ENCODE measurements around the gene HOXA10.

Gene HOXA10

DNA sequence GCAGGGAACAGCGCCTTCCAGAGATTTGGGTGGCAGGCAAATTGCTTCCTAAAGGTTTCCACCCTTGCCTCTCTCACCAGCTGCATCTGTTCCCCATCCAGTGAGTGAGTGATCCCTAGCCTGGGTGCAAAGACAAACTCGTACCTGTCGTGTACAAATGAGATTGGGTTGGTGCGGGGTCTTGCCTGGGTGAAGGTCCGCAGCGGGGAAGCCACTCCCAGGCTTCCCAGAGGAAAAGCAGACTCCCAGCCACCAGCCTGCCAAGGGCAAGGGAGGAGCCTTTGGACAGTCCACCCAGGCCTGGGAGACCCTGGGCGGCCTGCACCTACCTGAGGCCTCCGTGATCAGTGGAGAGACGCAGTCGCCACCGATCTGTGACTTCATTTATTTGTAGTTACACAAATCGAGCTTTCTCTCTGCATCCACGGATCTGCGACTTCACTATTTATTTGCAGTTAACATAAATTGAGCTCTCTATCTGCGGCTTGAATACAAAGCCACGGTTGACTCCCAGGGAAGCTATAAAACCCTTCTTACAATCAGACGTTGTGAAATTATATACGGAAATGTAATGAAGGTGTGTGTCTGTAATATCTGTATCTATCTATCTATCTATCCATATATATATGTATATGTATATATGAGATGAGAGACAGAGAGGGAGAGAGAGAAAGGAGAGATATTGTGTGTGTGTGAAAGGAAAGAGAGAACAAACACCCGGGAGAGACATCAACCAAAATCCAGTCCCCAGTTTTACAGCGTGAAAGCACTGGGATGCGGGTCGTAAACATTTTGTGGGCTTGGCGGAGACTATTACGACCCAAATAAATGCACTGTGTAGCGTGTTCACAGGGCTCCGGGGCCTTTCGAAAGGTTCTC lies 14.6 kb downstream of the HOXA10 start:
- in situ Hi-C loops (cut with MboI; ENCODE audit: low sequenced_read_pairs) = no loop called here

DNA sequence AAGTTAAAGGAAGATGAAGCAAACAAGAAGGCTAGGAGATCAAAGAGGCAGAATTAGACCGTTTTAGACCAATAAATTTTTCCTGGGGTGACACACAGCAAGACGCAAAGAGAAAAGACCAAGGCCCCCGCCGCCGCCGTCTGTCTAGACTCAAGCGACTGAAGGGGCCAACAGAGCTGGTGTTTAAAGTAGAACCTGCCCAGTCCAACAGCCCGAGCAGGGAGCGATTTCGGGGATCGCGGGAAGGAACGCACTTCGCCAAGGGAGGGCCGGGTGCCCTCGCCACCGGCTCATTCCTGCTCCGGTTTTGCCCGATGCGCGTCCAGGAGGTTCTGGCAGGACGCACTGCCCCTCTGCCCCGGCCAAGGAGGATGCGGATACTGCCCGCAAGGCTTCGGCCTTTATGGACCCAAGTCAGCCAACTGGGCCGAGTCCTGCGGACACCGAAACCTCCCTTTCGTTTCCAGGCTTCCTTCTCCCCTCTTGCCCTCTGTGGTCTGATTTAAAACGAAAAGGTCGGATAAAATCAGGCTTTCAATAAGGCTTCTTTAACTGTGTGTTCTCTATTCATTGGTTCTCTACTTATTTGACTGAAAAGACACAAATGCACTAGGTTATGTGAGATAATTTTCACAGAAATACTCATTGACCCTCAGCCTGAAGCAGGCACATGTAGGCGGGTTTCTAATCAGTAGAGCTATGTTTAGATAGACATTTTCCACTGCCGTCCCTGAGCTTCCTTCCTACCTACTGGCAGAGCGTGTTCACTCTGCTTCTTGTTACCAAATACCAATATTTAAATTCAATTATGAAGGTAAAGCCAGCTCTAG lies 15.5 kb downstream of the HOXA10 start:
- in situ Hi-C loops (cut with MboI; ENCODE audit: low sequenced_read_pairs) = no loop called here

DNA sequence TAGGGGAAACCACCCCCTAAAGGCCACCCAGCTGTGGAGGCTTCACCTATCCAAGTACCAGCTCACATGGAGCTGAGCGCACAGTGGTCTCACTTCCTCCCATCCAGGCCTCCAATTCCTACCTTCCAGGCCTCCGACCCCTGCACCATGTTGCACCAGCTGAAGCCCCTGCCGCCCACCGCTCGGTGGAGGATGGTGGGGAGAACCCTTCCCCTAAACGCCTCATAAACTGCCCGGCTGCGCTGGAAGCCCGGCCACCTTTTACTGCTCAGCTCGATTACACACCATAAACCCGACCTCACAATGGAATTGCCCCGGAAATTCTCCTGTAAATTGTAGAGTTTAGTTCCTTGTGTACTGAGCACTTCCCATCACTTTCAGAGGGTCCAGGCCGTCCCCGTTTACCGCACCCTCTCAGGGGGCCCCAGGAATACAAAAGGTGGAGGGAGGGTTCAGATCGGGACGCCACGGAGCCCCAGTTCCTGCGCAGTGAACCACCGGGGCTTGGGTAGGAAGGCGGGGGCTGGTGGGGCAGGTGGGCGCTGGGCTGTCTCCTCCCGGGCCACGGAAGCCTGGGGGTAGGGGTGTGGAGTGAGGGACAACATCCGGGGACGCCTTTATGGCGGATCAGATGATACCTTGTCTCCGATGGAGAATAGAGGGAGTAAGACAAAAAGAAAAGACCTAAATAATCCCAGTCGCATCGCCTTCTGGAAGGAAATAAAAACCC lies 16.3 kb downstream of the HOXA10 start:
- in situ Hi-C loops (cut with MboI; ENCODE audit: low sequenced_read_pairs) = no loop called here

DNA sequence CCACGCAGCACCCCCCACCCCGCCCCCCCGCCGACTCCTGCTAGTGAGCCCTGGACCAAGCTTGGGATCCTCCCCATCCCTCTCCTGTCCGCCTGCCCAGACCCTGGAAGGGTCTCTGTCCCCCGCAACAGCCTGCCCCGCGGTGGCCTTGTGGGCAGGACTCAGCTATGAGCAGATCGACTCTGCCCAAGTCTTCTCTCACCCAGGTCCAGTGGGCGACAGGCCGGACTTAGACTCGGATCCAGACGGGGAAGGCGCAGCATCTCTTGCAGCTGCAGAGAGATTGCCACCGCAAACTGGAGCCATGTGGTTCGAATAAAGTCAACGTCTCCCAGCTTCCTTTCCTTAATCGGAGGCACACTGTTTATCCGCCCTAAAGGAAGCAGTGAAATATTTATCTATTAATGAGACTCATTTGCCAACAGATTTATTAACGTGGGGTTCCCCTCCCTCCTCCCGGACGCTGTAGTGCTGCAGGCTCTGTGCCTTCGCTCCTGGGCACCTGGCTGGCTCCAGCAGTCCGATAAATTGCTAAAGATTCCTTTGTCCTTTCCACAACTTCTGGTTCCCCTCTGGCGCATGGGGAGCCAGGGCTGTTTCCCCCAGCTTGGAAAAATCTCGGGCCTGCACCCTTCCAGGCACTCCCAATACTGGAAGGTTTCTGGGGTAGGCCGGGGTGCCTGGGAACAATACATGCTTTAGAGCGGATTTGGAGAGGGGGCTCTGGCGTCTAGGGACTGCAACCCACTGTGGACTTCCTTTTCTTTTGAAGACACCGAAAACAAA lies 17.0 kb downstream of the HOXA10 start:
- in situ Hi-C loops (cut with MboI; ENCODE audit: low sequenced_read_pairs) = no loop called here

DNA sequence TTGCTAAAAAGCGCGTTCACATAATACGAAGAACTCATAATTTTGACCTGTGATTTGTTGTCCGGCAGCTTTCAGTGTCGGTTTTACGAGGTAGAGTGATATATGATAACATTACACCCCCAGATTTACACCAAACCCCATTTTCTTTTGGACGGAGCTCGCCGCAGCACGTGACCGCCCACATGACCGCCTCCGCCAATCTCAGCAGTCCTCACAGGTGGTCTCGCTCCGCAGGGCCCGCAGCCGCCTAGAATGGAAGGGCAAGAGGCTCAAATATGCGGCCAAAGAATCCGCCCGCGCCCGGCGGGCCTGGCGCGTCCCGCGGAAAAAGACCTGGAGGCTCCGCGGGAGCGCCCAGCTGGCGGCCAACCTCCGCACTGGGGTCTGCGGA lies 17.6 kb downstream of the HOXA10 start, which contains the start of gene HOXA7:
HOXA7 (minus strand) TSS at position 168 of the 391 bp plus-strand sequence; CDS start at position 38, 130 bp downstream.
- in situ Hi-C loops (cut with MboI; ENCODE audit: low sequenced_read_pairs) = no loop called here

DNA sequence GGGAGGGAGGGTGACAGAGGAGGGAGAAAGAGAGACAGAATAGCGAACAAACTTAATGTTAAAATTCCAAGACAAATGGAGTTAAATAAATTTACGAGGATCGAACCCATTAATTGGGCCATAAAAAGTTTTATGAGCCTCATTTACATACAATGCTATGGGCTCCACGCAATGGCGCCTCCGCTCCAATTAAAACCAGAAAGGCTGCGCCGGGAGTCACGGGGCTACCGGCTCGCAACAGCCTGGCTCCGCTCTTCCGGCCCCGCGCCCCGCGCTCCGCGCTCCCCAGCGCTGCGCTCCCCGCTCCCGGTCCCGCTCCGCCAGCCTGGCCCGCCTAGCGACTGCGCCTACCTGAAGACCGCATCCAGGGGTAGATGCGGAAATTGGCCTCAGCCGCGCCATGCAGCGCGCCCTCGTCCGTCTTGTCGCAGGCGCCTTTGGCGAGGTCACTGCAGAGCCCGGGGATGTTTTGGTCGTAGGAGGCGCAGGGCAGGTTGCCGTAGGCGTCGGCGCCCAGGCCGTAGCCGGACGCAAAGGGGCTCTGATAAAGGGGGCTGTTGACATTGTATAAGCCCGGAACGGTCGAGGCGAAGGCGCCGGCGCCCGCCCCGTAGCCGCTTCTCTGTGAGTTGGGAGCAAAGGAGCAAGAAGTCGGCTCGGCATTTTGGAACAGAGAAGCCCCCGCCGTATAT lies 18.2 kb downstream of the HOXA10 start:
- in situ Hi-C loops (cut with MboI; ENCODE audit: low sequenced_read_pairs) = no loop called here

DNA sequence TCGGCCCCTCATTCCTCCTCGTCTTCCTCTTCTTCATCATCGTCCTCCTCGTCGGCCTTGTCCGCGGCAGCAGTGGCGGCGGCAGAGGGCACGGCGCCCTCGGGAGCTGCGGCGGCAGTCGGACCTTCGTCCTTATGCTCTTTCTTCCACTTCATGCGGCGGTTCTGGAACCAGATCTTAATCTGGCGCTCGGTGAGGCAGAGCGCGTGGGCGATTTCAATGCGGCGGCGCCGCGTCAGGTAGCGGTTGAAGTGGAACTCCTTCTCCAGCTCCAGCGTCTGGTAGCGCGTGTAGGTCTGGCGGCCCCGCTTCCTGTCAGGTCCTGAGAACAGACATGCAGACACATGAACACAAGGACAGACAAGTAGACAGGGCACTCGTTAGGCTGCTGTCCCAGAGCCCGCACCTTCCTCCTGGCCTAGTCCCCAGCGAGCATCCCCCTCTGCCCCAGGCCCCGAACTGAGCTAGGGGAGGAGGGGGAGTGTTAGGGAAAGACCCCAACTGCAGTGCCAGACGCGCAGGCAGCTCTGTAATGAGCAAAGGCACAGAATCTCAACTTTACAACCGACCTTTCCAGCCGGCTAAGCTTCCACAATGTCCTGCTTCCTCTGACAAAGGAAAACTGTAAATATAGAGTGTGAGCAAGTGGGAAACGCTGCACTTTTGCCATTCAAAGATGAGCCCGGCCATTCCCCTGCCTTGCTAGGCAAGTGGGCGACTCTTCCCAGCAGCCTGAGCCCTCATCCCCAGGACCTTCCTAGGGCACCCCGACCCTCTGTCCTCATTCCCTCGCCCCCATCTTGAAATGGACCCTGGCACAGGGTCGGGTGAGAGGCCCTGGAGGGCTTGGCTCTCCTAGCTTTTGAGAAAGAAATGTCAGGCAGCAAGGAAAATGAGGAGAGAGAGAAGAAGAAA lies 19.0 kb downstream of the HOXA10 start:
- in situ Hi-C loops (cut with MboI; ENCODE audit: low sequenced_read_pairs) = no loop called here

DNA sequence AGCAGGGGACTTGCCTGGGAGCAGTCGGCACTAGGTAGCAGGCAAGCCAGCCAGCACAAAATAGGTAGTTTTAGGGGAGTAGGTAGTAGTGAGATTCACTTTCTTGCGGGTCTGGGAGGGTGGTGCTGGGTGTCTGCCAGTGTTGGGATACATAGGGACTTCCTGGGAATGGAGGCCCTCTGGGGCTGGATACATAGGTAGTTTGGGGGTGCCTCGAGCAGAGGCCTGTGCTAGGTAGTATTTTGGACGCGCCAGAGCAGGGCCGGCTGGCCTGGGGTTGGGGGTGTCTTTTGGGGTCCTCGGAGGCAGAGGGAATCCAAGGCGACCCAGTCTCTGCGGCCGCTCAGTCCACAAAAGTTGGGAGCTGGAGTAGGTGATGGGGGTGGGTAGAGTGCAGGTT lies 19.8 kb downstream of the HOXA10 start:
- in situ Hi-C loops (cut with MboI; ENCODE audit: low sequenced_read_pairs) = no loop called here

DNA sequence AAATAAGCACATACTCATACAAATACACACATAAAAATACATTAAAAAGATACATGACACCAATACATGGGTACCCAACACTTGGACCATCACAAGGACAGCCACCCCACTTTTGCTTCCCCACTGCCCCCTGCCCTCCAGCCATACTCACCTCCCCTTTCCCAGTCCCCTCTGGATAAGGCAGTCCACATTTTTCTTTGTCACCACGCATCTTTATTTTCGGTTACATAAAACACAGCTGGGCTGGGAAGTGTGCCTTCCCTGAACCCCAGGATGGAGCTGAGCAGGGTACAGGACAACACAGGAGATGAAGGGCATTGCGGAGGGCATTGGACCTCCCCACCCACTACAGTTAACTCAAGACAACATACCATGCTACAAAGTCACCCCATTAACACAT lies 20.6 kb downstream of the HOXA10 start:
- in situ Hi-C loops (cut with MboI; ENCODE audit: low sequenced_read_pairs) = no loop called here

DNA sequence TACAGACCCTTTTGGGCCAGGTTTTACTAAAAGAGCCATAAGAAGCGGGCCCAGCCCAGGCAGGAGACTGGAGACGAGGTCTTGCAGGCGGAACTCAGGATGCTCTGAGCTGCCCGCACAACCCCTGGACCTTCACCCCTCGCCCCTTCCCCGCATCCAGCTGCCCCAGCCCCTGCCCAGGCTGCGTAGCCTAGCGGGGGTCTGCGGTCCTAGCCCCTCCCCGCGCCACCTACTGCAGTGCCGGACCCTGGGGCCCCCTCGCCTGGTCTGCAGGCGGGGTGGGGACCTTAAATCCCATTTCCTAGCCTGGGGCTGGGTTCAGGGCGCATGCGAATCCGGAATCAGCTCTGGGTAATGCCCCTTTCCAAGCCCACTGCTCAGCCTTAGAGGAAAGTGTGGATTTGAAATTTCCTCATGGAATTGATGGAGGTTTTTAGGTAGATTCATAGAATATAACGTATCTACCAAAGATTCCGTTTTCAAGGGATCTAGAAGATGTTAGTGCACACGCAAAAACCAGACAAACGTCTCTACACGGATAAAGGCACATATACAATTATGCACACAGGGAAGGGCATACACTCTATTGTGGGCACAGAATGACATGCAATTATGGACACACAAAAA lies 21.2 kb downstream of the HOXA10 start:
- in situ Hi-C loops (cut with MboI; ENCODE audit: low sequenced_read_pairs) = no loop called here

DNA sequence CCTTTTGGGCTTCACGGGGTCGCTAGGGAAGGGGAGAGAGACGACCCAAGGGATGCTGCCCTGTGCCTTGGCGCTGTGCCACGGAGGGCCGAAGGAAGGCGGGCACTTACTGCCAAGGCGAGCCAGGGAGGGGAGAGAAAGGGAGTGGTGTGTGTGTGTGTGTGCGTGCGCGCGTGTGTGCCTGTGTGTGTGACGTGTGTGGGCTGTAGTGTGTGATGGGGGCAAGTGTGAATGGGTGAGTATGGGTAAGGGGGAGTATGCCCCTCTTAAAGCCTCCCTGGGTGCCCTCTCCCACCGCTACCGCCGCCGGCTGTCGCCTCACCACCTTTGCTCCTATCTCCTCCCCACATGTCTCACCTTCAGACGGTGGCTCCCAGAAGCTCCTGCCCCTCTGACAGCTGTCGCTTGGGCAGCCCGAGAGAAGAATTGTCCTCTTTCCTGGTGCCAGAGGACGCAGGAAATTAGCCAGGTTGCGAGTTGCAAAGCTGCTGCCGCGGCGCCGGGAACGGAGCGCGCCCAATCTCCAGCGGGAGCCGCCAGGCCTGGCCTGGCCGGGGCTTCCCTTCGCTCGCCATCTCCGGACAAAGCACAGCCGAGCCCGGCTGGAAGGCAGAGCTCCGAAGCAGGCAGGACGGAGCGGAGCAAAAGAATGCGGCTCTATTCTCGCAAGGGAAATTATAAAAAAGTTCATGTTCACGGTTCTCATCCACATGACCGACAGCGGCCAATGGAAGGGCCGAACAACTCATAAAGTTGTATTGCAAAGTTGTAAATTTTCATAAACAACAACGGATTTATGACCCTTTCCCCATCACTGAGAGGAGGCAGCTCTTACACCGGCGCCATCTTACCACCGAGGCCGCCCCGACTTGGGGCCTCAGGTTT lies 21.9 kb downstream of the HOXA10 start, which contains the start of gene HOXA3:
HOXA3 (minus strand) TSS at position 653 of the 885 bp plus-strand sequence. CDS start 41,943 bp downstream, outside the sequence.
- in situ Hi-C loops (cut with MboI; ENCODE audit: low sequenced_read_pairs) = no loop called here

DNA sequence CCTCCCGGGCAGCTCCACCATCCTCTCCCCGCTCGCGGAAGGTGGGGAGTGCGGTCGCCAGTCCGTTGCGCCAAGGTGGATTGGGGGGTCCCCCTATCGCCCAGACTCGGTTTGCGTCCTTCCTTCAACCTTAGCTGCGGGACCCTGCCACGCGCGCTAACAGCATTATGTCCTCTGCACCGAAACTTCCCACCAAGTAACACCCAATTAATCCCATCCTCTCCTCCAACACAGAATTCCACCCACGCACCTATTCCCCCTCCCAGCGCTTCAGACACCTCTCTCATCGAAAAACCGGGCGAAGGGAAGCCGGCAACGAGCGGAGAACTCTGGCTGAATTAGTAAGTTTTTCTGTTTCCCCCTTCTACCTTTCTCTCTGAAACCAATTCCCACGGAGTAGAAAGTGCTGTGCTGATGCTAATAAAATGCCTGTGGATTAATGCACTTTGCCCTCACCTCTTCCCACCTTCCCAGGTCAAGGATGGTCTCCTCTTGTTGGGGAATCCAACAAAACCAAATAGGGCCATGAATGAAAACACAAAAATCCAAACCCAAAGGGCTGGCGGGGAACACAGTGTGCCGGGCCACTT lies 22.7 kb downstream of the HOXA10 start:
- in situ Hi-C loops (cut with MboI; ENCODE audit: low sequenced_read_pairs) = no loop called here

DNA sequence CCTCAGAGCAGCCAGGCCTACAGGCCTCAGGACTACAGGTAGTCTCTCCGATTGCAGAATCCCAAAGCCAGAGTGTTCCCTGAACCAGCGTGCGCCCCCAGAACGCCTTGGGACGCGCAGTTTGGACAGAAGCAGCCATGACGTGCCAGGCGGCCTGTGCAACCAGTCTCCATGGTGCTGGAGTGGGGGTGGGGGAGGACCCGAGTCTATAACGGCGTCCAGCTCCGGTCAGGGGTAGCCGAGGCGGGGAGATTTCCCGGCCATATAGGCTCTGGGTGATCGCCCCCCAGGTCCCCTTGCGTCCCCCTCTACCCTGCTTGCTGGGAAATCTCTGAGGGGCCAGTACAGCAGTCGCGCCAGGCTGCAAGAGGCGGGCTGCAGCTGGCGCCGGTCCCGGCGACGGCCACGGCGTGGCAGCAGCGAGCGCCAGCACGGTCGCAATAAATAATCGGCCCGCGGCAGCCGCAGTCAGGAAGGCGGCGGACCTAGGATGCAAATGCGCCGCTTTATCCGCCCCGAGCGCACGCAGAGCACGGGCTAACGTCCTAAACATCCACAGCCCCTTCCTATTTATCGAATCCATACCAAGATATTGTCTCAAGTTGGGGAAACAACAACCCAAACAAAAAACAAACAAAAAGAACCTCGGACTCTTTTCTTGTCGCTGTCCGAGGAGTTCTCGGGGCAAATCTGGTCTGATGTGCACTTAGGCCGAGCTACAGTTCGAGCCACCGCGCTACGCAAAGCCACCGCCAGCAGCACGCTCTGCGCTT lies 23.4 kb downstream of the HOXA10 start:
- in situ Hi-C loops (cut with MboI; ENCODE audit: low sequenced_read_pairs) = no loop called here

DNA sequence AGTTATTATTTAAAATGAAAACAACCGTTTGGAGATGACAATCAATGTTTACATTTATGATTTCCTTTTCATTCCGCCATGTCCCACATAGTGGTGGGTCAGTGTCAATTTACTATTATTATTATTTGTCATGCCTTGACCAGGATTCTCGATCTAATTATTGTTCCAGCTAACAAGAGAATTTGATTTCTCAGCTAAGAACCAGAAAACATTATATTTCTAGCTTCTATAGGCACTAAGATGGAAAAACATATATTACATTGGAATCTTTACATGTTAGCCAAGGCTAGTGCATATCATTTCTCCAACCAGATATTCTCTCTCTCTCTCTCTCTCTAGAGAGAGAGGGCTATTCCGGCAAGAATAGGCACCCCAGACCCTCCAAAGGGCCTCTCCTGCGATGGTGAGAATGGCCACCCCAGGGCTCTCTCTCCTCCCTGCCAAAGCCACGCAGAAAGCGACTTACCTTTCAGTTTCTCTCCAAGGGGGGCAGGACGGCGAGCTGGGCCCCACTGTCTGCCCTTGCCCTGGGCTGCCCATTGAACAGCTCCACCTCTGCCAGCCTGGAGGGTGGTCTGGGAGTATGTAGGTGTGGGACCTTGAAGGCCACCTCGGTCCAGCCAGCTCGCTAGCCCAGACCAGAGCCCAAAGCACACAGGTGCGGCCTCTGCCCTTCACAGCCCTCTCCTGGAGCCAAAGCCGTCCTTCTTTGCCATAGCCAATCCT lies 24.1 kb downstream of the HOXA10 start:
- in situ Hi-C loops (cut with MboI; ENCODE audit: low sequenced_read_pairs) = loop anchor here (10.0 kb wide), 1 partner anchor 295 kb away; no protein-coding TSS in a partner anchor
